HG03520 (cell line): ENCODE measurements around the gene GABRB3.

Experiments used
- ATAC-seq: cut with Tn5 transposase; IDR thresholded peaks from one replicate; pipeline ENCODE4 v1.9.1; 2021; ENCODE audit warnings: mild to moderate bottlenecking, moderate library complexity; ENCODE audit not compliant: unreplicated experiment

GABRB3 gene

DNA sequence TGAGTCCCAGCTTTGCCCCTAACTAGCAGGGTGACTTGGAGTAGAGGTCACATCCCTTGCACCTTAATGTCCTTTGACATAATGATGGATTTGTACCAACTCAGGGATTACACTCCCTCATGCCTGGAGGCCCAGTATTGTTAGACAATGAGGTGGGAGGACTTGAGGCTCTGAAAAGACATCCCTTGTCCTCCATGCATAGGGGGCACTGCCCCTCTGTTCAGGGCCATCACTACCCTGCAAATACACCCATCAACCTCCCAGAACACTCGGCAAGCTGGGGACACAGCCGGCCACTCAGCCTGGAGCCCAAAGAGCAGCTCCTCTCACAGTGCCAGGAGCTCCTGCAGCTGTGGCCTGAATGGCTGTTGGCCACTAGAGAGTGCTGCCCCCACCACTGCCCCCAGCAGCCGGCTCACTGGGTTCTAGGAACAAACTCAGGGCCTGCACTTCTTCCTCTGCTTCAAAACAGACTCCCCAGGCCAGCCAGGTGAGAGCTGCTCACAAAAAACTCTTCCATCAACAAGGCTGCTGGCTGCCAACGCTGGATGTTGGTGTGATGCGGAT lies 90.2 kb downstream of the GABRB3 start:
- ATAC-seq, result no peak

DNA sequence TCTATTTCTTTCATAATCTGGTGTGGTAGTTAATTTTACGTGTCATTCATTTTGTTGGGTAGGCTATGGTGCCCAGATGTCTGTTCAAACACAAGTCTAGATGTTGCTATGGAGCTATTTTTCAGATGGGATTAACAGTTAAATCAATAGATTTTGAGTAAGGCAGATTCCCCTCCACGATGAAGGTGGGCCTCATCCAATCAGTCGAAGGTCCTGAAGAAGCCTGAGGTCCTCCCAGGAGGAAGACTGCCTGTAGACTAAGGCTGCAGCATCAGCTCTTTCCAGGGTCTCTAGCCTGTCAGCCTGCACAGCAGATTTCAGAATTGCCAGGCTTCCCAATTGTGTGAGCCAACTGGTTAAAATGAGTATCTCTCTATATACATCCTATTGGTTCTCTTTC lies 92.9 kb downstream of the GABRB3 start:
- no peak for ATAC-seq

DNA sequence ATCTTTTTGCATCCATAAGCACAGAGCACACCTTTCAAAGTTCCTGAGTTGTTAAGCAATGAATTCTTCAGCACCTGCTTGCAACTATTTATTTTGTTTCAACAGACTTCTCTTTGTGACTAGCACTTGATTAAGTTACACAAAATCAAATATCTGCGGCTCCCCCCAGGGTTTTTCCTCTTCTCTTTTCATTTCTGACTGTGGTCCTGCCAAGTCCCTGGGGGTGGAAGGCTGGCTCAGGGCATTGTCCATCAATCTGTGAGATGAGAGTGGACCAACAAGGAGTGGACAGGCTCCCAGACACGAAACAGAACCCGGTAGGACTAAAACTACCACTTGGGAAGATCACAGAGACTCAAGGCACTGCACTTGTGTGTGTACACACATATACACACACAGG lies 96.8 kb downstream of the GABRB3 start:
- ATAC-seq, result no peak

DNA sequence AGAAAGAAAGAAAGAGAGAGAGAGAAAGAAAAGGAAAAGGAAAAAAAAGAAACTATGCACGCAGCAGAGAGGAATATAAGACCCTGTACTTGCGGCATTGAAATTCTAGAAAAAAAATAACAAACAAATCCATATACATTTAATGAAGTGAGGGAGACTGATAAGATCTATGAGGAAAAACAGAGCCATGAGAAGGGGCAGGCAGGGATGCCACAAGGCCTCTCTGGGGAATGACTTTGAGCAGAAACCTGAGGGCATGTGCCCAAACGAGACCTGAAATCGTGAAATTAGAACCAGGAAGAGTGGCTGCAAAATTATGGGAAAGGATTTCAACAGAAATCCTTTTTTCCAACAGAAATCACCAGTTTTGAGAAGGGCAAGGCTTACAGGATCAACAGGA lies 98.4 kb downstream of the GABRB3 start:
- ATAC-seq, result no peak

DNA sequence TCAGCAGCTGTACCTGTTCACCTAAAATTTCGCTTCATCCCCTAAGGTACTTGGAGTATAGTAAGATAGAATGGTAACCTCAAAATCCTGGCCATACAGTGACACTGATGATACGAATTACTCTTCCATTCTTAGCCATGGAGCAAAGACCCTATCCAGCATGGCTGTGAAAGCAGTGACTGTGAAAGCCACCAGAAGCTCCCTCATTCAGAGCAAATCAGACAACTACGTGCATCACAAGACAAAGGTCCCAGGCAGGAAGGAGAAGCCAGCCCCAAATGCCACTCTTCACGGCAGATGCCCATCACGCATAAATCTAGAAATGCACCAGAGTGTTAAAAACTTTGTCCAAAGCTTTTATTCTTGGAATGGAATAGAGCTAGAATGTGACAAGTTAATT lies 99.4 kb downstream of the GABRB3 start:
- no peak for ATAC-seq

DNA sequence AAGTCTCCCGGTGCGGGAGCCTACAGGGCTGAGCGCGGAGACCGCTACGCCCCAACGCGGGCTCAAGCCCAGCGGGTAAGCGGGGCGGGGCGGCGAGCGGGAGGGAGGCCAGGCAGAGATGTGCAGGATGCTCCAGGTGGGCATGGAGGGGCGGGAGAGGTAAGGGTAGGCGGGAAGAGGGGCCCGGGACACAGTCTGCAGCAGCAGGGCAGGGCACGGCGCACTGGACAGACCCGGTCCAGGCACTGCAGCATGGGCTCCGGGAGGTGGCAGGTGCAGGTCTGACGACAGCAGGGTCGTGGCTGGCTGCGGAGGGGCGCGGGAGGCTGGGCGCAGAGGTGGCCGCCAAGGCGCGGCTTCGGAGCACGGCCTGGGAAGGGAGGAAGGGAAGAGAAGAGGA lies 102.8 kb downstream of the GABRB3 start:
- no peak for ATAC-seq

DNA sequence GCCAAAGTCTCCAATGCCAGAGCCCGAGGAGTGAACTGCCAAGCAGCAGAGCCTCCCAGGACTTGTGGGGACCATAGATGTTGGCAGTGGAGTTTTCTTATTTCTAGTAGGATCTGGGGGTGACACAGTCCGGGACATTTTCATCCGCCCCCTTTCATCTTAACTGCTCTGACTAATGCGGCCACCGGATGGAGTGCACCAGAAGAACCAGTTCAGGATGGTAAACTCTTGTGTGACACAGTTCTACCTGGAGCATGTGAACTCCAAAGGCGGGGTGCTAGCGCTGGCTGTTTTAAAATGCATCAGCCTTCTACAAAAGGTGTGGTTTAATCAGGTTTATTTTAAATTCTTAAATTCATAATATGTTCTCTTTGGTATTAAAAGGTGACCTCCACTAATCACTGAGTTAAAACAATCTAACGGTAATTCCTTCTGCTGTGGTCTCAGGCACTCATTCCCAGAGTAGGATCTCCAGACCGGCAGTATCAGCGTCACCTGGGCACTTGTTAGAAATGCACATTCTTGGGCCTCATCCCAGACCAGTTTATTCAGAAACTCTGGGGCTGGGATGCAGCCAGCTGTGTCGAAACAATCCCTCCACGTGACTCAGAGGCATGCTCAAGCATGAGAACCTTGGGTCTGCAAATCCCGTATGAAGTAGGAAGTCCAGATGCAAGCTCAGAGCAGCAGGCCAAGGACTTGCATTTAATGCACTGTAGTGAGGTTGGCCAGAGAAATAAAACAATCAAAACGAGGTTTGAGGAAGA lies 105.5 kb downstream of the GABRB3 start:
- no peak for ATAC-seq

DNA sequence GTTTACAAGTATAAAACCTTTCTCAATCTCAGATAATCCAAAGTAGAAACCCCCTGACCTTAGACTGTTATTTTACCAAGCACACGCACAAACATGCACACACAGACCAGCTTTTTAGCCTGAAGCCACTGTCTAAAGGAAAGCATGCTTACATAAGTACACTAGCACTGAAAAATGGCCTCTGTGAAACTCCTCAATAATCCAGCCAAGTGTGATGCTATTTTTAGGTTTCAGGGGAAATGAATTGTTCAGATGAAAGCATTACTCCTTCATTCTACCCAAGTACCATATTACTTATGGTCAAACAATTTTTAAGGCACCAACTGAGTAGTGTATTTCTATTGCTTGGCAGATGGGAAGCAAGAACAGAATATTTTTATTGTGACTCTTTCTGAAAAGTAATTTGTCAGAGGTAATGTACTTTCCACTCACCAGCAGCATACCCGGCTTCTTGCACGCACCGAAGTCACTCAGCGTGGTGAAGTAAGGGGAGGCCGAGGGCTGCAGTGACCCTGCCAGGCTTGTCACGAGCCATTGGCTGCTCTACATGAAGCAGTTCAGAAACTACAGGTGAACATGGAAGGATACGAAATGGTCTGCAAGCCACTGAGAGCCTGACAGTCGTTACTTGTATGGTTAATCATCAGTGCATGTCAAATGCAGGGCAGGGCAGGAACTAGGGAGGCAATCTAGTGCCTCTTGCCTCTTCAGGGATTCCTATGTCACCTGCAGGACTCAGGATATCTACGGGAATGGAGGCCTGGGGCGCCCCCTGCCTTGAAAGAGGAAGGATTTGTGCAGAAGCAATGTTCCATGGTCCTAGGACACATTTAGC lies 106.7 kb downstream of the GABRB3 start:
- no peak for ATAC-seq

DNA sequence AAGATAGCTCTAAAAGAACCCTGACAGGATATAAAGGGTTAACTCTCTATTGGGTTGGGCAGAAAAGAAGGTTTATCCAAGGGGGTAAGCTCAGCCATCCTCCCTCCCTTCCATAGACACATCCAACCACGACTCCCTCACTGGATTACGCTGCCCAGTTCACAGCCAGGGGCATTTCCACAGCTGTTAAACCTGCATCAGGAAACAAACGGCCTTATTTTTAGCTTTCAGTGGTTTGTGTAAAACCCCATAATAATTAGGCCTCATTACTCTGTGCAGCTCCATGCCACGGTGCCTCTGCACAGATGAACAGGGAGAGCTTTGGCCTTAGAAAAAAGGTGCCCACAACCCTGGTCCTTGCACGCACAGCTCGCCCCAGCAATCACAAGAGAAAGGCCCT lies 110.6 kb downstream of the GABRB3 start:
- no peak for ATAC-seq

DNA sequence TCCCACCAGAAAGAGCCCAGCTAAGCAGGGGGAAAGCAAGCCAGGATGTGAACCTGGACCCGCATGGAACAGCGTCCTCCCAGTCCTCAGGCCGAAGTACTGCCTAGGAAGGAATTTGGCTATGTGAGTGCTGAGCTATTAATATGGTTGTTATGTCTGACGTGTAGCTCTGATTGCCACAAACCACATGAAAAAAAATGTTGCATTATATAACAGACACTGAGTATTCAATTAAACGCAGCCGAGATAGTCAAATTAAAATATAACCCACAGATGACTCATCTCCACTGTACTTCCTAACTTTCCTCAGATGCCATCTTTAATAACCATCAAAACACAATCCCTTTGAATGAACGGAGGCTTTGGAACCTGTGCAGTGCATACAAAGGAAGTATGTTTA lies 111.1 kb downstream of the GABRB3 start:
- ATAC-seq, result no peak

DNA sequence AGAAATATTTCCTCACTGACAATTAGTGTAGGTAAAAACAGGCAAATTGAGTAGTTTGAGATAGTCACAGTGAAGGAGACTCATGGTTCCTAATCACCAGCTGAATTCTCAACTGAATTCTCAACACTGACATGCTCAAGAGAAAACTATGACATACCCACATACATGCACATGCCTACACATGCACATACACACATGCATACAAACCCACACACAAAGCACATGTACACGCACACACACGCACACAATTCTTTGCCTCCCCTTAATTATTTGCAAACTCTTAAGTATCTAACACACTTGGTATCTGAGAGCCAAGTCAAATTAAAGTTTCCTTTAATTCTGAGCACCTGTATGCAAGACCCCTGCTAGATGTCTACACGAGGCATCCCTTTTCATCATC lies 111.8 kb downstream of the GABRB3 start:
- ATAC-seq, result no peak

DNA sequence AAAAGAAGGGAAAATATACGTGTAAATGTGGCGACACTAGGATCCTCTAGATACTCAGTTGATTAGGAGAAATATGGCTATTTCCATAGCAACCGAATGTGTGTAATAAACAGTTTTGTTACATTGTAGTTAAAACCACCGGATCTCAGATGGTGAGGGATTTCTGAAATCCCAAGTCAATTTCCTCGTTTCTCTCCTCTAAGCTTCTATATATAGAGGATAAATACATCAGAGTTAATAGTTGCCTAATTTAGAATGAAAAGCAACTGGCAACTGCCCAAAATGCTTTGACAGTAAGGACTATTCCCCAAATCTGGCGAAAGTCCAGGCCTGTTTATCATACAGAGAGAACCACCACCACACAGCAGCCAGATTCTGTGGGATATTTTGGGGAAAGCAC lies 112.6 kb downstream of the GABRB3 start:
- no peak for ATAC-seq

DNA sequence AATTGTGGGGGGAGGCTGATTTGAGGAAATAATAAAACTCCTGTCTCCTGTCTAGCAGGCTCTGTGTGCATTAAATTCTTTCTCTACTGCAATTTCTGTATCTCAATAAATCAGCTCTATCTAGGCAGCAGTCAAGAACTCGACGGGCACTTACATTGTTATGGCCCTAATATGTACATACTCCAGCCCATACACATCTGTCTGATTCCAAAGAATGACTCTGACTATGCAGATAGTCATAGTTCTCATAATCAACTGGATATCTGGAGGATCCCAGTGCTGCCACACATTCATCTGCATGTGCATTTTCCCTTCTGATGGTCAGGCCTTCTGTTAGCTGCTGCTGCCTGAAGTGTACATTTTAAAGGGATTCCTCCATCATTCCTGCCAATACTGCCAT lies 114.6 kb downstream of the GABRB3 start:
- no peak for ATAC-seq

DNA sequence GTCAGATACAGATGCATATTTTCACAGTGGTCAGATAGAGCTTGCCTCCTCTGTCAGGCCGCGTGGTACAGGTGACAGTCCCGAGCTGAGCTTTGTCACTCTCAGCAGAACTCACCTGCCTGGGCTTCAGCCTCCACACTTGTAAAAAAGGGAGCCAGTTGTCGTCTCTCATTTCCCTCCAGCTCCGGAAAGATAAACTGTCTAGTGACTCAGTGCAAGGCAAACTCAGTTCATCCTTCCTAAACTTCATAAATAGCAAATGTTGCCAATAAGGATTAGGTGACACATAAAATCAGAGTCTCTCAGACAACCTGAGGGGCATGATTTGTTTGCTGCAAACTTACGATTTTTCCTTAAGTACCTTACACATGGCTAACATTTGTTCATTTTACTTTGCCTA lies 116.8 kb downstream of the GABRB3 start:
- ATAC-seq, result no peak

DNA sequence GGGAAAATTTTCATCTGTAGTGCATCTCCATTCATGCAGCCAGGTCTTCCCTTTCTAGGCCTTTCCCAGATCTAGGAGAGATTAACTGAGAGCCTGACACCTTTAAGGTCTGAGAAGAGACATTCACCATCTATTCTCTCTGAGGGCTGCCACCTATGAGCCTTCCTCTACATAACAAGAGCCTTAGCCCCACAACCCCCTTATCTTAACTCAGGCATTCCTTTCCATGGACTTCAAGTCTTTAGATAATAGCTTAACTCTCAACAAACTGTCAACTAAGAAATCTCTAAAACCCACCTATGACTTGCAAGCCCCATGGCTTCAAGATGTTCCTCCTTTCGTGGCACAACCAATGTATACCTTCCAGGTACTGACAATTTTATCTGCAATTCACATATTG lies 121.0 kb downstream of the GABRB3 start:
- ATAC-seq, result no peak

DNA sequence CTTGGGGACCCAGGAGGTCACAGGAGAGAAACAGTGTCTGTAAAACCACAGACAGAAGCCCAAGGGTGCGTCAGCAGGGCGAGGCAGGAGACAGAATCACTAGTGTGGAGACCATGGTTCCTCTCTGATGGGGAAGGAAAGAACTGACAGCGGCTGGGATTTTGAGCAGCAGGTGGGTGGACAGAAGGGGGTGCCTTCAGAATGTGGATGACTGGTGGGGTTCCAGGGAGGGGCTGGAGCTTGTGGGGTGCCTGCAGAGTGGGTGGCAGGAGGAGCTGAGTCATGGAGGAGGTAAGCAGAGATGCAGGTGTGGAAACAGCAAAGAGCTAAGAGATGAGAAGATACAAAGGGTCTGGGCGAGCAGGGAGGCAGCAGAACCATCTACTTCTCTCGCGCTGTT lies 124.2 kb downstream of the GABRB3 start:
- no peak for ATAC-seq

DNA sequence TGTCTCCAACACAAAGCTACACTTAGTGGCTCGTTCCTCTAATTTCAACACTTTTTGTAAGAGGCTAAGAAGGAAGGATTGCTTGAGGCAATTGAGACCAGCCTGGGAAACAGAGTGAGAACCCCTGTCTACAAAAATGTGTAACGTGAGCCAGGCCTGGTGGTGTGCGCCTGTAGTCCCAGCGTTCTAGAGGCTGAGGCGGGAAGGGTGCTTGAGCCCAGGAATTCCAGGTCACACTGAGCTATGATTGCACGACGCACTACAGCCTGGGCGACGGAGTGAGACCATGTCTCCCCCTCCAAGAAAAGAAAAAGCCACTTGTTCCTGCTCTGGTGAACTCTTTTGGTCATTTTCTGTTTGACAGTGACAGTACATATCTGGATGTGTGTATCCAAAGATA lies 127.9 kb downstream of the GABRB3 start:
- no peak for ATAC-seq

DNA sequence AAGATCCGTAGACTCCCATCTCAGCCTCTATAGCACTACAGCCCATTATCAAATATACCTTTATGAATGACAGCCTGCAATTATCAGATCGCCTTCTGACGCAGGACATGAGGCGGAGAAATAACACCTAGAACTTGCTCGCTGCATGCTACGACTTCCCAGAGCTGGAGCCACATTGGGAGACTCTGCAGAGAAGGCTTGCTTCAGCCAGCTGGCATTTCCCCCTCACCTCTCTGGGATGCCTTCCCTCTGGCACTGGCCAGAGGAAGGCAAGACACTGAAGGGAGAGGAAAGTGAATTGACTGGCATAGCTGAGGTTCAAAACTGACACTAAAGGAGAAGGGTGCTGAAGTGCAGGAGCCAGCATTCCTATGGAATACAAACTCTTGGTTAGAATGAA lies 131.7 kb downstream of the GABRB3 start:
- no peak for ATAC-seq

DNA sequence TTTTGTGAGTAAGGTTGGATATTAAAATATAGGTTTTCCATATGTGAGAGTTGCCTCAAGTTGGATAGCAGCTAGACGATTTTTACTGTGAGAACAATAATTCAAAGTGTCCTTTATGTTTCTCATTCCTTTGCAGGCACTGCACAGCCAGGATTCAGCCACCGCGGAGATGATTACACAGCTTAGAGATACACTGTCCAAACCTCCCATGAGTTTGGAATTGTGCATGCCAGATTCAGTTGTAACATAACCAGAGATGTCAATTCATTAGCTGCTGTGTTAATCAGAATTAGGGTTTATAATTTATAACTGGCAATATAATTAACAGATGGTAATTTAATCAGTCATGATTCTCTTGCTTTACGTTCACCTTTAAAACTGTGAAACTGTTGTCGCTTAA lies 132.3 kb downstream of the GABRB3 start:
- ATAC-seq, result no peak

DNA sequence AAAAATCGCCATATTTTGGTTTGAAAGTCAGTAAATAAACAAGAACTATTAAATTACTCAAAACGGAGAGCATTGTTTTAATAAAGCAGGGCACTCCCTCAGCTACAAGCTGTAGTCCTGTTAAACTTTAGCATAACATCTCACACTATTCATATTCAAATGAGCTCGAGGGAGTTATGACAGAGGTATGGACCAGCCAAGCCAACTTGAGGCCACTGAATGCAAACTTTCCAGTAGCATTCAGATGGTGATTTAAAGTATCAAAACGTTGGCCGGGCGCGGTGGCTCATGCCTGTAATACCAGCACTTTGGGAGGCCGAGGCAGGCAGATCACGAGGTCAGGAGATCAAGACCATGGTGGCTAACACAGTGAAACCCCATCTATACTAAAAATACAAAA lies 132.9 kb downstream of the GABRB3 start:
- no peak for ATAC-seq

DNA sequence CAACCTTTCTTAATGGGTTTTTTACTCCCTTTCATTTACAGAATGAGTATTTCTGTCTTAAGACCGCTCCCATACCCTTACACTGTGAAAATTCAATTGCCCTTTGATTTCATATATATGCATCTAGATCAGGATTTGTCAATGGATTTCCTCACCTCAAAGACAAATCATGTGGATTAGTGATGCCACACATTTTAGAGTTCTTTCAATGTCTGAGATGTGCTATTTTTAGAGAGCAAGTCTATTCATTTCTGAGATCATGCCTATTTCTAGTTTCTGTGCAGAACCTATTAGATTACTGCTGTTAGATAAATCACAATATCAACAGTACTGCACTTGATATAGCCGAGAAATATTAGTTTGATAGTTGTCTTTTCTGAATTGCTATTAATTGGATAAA lies 137.3 kb downstream of the GABRB3 start:
- no peak for ATAC-seq

DNA sequence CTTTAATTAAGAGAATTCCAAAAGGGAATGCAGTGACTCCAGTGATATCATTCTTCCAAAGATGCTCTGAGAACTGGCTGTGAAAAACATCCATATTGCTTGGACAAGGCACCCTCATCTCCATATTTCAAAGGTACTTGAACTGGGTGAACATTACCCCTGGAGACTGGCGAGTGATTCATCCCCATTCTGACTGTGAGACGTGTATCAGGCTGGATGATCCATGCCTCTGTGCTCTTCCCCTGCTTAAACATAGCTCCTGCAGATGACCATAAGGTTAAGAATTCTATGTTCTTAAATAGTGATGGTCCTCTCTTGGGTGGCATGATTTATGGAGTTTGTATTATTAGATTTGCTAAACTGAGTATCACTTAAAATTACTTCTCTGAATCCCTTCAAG lies 137.8 kb downstream of the GABRB3 start:
- ATAC-seq, result no peak
